Measurements from ENCODE around the gene WDR53. TPM values are rescaled to one million over a fixed set of nuclear protein-coding genes. Genes with fewer than 3 reads are reported as not detected.

The WDR53 gene
- total RNA-seq, 4 donors from 2014 or later: 4.5 to 16.6 (median 12.2) TPM

GRCh38 chr3:196518966-196519717, 49.2 kb downstream of the WDR53 start:
- 47 to 50% methylated on average over 12 of the region's 12 CpGs for WGBS, 2 donors
- H3K4me3 ChIP-seq (ENCODE audit: low read depth, poor library complexity, severe bottlenecking): no peak overlapping the region
- peak; percentile 82 to 92 for DNase-seq (ENCODE audit: low spot score in 2 of 2)
- intact Hi-C loops (cut with DNase I; ENCODE audit: low total_unique reads): loop anchor here (10.0 kb wide), 1 partner anchor 244 kb away; no protein-coding TSS in a partner anchor
- TF ChIP-seq POLR2A (IDR thresholded peaks at IDR 0.05) (no peak), CTCF (IDR thresholded peaks at IDR 0.05) (peak in 1 of 3 donors; percentile 71)

GRCh38 chr3:196517919-196518318, 50.4 kb downstream of the WDR53 start:
- peak; percentile 48 to 72 for DNase-seq (ENCODE audit: low spot score in 2 of 2)
- TF ChIP-seq CTCF (IDR thresholded peaks at IDR 0.05): no peak
- TF ChIP-seq POLR2A (IDR thresholded peaks at IDR 0.05): no peak
- WGBS, 2 donors: 48 to 64% methylated on average over 2 of the region's 2 CpGs
- H3K4me3 ChIP-seq (ENCODE audit: low read depth, poor library complexity, severe bottlenecking): no peak overlapping the region
- intact Hi-C loops (cut with DNase I; ENCODE audit: low total_unique reads): loop anchor here (10.0 kb wide), 1 partner anchor 243 kb away; no protein-coding TSS in a partner anchor

- no peak for TF ChIP-seq CTCF (IDR thresholded peaks at IDR 0.05)
- TF ChIP-seq POLR2A (IDR thresholded peaks at IDR 0.05): no peak
- peak in 1 of 2 donors; percentile 2 for DNase-seq (ENCODE audit: low spot score in 2 of 2)
- intact Hi-C loops (cut with DNase I; ENCODE audit: low total_unique reads): loop anchor here (10.0 kb wide), 1 partner anchor 242 kb away; no protein-coding TSS in a partner anchor
- WGBS, 2 donors: 80 to 83% methylated on average over 2 of the region's 2 CpGs
- no peak overlapping the region for H3K4me3 ChIP-seq (ENCODE audit: low read depth, poor library complexity, severe bottlenecking)
Measured at GRCh38 chr3:196517162-196517800, 51.1 kb downstream of the WDR53 start.

GRCh38 chr3:196514913-196515621, 53.3 kb downstream of the WDR53 start, which contains the start of gene SMCO1:
TSS of gene SMCO1 (minus strand) at chr3:196515346. CDS start at chr3:196515209, 137 bp downstream.
- no peak within 1 kb of the TSS for H3K4me3 ChIP-seq (ENCODE audit: low read depth, poor library complexity, severe bottlenecking)
- DNase-seq (ENCODE audit: low spot score in 2 of 2): no peak
- WGBS, 2 donors: 91 to 92% methylated on average over 10 of the region's 10 CpGs
- TF ChIP-seq CTCF (IDR thresholded peaks at IDR 0.05) (no peak), POLR2A (IDR thresholded peaks at IDR 0.05) (no peak)
- intact Hi-C loops (cut with DNase I; ENCODE audit: low total_unique reads): loop anchor here (10.0 kb wide), 1 partner anchor 240 kb away; no protein-coding TSS in a partner anchor

- H3K4me3 ChIP-seq (ENCODE audit: low read depth, poor library complexity, severe bottlenecking): no peak overlapping the region
- 100% methylated on average over 1 of the region's 1 CpG for WGBS, 2 donors
- TF ChIP-seq CTCF (IDR thresholded peaks at IDR 0.05) (no peak), POLR2A (IDR thresholded peaks at IDR 0.05) (no peak)
- intact Hi-C loops (cut with DNase I; ENCODE audit: low total_unique reads): loop anchor here (10.0 kb wide), 1 partner anchor 240 kb away; no protein-coding TSS in a partner anchor
- no peak for DNase-seq (ENCODE audit: low spot score in 2 of 2)
Measured at GRCh38 chr3:196514350-196514716, 54.0 kb downstream of the WDR53 start.

Measured in lower leg skin (tissue), 4 donors.